Prostate gland (tissue), 2 donors: ENCODE data around the gene AK4.

Experiments
- CTCF ChIP-seq, 4 experiments: fragments of 200-600 bp in 2 of 4; fragments of 450-650 bp in 2 of 4; sonication (generic) in 2 of 4; IDR thresholded peaks; 1 replicate in 3 of 4; 2 replicates in 1 of 4; pipeline ENCODE4 v1.5.1; 2016 to 2019; ENCODE audit warnings: antibody characterized with exemption in 4 of 4, mild to moderate bottlenecking in 2 of 4, moderate library complexity in 2 of 4
- POLR2A ChIP-seq: fragments of 450-650 bp; IDR thresholded peaks from one replicate; pipeline ENCODE4 v1.6.1; 2016; ENCODE audit warnings: antibody characterized with exemption, mild to moderate bottlenecking
- POLR2AphosphoS5 ChIP-seq: sonication (generic); formaldehyde crosslinking; IDR thresholded peaks from one replicate; pipeline ENCODE4 v1.6.1; 2017; ENCODE audit warnings: antibody characterized with exemption

- no peak for TF ChIP-seq CTCF (IDR thresholded peaks at IDR 0.05)
- no peak for TF ChIP-seq POLR2A
- TF ChIP-seq POLR2AphosphoS5, result no peak
Measured at GRCh38 chr1:65119951-65120350, 28.1 kb upstream of the AK4 start.
